ENCODE data around the gene MASTL.
"Not testable (repeated sequence)": the region's sequence is repeated elsewhere in the genome, so short reads cannot be mapped to it uniquely, and the experiment has no call there.

Gene MASTL

DNA sequence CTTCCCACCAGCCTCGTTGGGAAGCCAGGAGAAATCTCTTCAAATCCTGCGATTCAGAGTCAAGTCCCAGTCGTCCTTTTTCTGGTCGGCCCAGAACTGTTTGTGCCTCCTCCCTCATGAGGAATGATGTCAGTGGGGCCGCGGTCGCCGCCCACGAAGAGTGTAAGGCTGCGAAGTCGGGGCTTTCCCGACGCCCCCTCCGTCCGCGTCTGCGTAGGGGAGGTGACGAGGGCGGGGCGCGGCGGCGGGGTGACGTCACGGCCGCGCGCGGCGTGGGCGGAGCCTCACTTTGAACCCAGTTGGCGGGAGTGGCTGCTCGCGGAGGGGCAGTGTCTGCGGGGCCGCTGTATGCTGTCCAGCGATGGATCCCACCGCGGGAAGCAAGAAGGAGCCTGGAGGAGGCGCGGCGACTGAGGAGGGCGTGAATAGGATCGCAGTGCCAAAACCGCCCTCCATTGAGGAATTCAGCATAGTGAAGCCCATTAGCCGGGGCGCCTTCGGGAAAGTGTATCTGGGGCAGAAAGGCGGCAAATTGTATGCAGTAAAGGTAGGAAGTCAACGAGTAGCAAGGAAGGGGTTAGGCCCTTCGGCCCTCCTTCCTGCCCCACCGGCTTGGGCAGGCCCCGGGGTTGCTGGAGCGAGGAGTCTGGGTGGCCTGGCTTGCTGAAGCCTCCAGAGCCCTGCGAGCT lies at the start of gene MASTL:
TSS of gene MASTL (plus strand) at position 287 of the 689 bp plus-strand sequence. CDS start at position 362, 75 bp downstream.
- DNase-seq = peak; percentile 25 to 43

DNA sequence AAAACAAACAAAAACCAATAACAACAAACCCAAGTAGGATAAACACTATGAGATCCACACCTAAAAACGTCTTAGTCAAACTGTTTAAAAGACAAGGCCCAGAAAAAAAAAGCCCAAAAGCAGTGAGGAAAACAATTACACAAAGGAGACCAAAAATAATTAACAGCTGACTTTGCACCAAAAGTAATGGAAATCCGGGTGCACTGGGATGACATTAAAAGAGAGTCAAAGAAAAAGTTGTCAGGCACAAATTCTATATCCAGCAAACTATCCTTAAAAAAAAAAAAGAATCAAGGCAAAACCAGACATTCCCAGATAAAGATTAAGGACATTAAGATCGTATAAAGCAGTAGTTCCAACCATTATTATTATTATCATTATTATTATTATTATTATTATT lies 47.0 kb upstream of the MASTL start:
- no peak for DNase-seq

DNA sequence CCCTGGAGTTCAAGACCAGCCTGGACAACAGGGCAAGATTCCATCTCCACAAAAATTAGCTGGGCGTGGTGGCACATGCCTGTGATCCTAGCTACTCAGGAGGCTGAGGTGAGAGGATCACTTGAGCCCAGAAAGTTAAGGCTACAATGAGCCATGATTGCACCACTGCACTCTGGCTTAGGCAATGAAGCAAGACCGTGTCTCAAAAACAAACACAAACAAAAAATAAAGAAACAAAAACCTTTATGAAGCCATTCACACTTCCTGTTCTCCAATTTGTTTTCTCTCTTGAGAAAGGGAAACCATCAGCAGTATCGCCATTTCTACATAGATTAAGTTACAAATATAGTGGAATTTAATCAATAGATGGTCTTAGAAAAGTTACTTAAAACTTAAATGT lies 20.8 kb upstream of the MASTL start:
- DNase-seq = no peak

DNA sequence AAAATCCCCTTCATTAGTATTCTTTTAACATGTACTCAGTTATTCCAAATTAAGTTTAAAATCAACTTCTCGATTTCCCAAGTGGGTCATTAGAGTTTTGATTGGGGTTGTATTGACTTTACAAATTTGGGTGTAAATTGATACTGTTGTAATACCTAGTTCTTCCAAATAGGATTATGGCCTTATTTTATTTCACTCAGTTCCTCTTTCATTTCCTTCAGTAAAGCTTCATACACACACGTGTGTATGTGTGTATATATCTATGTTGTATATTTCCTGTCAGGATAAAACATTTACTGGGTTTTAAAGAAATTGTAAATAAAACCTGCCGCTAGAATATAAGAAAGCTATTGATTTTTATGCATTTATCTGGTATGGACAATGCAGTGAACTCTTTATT lies 16.9 kb upstream of the MASTL start:
- DNase-seq = no peak

DNA sequence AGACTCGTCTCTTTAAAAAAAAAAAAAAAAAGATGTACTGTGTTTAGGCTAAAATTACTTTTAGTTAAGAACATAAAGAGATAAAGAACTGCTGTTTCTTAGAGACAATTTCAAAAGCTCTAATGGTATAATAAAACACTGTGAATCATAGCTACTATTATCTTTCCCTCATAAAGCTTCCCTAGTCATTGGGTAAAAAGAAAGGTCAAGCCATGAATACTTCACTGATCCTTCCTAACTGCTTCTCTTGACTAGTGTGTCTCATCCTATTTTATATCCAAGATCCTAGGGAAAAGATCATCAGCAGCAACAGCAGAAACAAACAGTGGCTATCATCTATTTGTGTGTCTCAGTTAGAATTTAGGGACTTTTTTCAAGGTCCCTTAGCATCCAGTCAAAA lies 11.5 kb upstream of the MASTL start:
- no peak for DNase-seq

DNA sequence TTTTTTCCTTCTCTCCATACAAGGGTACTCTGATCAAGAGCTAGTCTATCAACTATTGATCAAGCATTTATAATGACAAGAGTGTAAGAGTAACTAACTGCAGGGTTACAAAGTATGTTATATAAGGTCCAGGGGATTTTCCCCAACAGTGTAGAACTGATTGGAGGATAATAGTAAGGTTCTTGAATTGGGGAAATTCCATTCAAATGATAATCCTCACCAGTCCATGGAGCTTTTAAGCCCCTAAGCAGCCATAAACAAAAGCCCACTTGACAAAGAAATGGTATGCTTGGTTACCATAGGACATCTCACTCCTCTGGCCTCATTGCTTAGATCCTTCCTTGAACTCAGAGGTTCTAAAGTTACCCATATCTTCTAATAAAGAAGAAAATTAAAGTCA lies 9.2 kb upstream of the MASTL start:
- no peak for DNase-seq

DNA sequence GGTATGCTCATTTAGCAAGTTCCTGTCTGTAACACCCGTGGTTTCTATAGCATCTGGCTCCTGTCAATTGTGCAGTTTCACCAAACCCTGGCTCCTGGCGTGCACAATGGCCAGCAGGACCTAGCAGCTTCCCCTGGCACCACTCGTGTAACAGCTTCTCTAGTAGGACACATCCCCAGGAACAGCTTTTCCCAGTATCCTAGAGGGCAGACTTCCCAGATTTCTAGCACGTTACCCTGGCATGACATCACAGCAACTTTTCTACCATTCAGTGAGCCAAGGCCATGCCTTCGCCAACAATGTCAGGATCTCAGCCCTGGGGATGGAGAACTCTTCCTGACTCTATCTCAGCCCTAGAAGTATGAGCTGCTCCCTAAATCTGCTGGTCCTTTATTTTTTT lies 7.5 kb upstream of the MASTL start:
- DNase-seq = no peak

DNA sequence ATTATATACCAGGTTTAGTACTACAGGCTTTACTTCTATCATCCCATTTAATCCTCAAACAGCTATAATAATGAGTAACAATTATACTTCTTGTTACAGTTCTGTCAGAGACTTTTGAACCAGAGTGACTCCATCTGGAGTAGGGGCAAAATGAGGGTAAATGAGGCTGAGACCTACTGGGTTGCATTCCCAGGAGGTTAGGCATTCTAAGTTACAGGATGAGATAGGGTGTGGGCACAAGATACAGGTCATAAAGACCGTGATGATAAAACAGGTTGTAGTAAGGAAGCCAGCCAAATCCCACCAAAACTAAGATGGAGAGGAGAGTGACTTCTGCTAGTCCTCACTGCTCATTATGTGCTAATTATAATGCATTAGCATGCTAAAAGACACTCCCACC lies 4.9 kb upstream of the MASTL start:
- no peak for DNase-seq

DNA sequence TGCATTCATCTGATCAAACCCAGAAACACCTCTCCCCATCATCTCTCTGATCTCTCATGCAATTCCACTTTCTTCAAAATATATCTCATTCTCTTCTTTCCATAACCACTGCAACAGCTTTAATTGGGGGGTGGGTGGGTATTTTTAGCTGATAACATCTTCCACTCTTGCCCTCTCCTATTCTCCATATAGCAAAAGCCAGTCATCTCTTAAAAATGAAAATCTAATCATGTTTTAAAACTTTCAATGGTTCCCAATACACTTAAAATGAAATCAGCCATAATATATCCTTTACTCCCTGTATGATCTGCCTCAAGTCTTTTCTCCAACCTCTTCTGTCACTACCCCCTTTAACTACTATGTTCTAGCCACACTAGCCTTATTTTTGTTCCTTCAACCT lies 2.5 kb upstream of the MASTL start:
- DNase-seq = no peak

DNA sequence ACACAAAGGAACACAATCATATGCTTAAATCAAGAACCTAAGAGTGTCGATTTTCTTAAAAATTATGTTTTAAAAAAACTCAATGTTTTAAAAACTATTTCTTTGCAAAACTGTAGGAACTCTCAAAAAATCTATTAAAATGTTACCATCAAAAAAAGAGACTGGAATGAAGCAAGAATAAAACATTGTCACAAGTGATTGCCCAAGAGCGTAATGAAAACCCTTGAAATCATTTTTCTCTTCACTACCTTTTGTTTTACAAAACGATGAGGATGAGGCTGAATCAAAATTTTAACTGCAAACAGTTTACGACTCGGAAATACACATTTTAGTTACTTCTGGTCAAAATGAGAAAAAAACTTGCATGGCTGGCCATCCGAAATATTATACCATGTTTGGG lies 1.8 kb upstream of the MASTL start:
- DNase-seq = no peak

DNA sequence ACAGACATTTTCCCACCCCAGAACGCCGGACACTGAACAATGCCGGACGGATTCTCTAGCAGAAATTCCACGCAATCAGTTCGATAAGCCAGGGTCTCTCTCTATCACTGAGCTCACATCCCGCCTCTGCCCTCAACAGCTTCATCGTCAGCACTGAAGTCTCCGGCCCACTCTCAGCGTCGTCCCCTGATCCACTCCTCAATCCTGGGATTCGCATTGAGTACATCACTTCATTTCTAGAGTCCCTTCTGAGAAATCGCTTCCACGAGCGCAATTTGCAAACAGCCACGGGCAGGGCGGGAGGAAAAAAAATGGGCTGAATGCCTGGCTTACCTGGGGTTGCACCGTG lies 1.3 kb upstream of the MASTL start:
- no peak for DNase-seq

DNA sequence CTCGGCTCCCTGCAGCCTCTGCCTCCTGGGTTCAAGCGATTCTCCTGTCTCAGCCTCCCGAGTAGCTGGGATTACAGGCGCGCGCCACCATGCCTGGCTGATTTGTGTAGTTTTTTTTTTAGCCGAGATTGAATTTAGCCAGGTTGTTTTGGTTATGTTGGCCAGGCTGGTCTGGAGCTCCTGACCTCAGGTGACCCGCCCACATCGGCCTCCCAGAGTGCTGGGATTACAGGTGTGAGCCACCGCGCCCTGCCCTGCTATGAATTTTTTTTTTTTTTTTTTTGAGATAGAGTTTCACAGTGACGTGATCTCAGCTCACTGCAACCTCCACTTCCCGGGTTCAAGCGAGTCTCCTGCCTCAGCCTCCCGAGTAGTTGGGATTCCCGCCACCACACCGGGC lies 1.4 kb downstream of the MASTL start:
- not testable (repeated sequence) for DNase-seq

DNA sequence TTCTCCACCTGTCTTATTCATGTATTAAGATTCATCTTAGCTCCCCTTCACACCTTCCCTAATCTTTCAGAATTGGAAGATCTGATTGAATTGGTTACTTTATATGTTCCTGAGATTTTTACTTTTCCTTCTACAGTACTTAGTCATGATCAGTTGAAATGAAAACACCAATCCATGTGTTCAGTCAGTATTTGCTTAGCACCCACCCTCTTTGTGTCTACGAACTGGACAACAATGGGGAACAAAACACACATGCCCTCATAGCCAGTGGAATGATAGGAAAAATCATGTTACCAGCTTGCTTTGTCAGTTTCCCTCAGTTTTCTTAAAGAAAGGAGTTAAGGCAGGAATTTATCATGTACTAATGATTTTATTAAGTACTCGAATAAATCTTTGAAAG lies 2.0 kb downstream of the MASTL start:
- no peak for DNase-seq

DNA sequence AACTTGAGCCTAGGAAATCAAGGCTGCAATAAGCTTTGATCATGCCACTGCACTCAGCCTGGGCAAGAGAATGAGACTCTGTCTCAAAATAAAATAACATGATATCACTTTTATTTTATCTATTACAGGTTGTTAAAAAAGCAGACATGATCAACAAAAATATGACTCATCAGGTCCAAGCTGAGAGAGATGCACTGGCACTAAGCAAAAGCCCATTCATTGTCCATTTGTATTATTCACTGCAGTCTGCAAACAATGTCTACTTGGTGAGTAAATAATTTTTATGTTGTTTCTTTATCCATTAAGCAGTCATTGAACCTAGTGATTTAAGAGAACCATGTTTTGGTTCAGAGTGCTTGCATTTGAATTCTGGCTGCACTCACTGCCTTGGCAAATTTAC lies 3.3 kb downstream of the MASTL start:
- no peak for DNase-seq

DNA sequence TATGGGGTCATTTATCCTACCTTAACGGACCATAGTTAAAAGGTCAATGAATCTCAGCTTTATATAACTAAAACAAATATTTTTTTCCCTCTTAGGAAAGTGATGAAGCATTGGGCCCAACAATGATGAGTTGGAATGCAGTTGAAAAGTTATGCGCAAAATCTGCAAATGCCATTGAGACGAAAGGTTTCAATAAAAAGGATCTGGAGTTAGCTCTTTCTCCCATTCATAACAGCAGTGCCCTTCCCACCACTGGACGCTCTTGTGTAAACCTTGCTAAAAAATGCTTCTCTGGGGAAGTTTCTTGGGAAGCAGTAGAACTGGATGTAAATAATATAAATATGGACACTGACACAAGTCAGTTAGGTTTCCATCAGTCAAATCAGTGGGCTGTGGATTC lies 14.7 kb downstream of the MASTL start:
- no peak for DNase-seq

DNA sequence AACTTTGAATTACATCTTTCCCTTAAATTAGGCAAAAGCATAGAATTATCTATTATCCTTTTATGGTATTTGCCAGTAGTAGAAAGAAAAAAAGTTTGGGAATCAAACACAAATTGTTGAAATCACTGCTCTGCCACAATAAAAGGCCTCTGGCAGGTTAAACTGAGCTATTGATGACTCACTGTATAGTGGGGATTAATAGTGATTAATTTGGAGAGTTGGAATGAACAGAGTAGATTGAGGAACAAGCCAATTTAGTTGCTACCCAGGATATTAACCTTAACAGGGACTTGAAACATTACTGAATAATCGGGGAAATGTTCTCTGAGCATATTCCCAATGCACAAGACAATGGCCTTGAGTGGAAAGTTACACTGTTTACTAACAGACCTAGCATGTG lies 33.1 kb downstream of the MASTL start:
- DNase-seq = no peak

DNA sequence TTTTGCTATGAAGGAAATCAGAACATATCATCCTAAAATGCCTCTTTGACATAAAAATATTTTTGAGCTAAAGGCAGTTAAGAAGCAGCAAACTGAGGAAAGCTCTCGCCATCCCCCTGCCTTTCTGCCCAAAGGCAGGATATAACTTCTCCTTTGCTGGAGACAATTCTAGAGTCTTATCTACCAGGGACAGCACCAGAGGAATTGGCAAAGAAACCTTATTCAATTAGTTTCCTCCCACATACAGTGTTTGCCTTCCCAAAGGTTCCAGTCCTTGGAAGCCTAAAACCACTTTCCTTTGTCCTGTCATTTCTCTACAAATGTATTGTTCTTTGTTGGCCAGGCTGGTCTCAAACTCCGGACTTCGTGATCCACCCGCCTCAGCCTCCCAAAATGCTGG lies 33.7 kb downstream of the MASTL start:
- no peak for DNase-seq

DNA sequence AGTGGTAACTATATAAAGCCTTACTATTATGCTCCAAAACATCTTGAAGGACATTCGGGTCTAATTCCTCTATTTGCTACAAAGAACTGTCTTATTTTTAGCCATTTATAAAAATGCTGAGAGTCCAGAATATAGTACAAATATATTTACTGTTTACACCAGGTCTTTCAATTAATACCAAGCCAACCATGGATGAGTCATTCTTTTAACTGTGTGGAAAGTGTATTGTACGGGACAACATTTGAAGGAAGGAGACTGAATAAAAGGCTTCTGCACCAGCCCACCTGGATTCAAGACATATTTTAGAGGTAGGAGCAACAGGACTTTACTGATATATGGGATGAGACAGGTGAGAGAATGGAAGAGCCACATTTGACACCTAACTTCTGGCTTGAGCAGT lies 35.4 kb downstream of the MASTL start:
- no peak for DNase-seq

DNA sequence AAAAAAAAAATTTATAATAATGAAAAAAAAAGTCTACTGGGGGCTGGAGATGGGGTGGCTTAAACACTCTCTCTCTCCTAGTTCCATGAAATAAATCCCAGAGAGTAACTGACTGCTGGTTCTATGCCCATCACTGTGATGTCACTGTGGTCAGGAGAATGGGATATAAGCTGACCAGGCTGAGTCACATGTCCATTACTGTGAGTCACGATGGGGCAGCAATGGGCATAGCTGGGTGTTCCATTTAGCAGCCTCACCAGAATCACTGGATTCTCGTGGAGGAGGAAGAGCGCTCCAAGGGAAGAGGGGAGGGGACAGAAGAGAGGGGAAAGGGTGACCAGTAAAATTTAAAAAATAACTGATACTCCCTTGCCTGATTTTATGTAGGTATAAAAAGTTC lies 37.1 kb downstream of the MASTL start:
- no peak for DNase-seq

DNA sequence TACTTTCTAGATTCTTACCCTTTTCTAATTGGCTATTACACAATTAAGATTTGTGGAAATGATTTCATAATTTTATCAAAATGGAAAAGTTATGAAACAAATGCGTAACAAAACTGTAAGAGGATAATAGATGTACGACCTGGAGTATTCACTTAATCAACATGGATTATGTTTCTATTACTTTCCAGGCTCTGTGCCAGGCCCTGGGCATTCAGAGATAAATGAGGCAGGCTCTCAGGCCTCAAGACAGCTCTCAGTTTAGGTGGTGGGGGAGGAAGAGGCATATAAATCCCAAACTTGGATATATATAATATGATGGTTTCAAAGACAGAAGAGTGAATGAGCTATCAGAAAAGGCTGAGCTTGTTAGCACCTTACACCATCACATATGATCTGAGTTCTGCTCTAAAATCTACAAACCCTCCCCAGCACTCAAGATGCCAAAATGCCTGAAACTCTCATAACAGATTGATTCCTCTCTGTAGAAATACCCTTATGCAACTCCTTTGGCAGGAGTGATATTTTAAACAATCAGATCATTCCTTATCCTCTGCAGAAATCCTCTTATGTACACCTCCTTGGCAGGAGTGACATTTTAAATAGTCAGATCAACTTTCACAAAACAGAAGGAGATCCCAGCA lies 42.9 kb downstream of the MASTL start:
- no peak for DNase-seq

DNA sequence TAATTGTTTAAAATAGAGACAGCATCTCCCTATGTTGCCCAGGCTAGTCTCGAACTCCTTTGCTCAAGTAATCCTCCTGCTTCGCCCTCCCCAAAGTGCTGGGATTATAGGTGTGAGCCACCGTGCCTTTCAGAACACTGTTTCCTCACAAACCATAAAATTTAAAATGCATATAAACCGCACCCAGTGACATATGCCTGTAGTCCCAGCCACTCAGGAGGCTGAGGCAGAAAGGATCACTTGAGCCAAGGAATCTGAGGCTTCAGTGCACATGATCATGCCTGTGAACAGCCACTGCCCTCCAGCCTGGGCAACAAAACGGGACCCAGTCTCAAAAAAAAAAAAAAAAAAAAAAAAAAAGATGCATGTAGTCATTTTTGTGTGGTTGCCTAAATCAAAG lies 48.7 kb downstream of the MASTL start:
- DNase-seq = no peak

DNA sequence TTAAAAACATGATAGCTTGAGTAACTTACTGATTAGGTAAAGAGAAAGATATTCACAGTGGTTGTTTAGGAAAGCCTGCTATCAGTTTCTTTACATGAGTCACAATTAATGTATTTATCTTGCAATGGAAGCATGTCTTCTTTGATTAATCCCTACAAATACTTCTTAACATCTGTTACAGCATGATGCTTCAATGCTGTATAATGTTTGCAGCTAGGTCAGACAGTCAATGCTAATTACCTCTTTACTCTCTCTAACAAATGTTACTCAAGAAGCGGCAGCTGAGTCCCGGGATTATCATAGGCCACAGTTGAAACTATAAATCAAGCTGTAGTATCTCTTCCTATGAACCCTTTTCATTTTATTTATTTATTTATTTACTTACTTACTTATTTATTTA lies 52.2 kb downstream of the MASTL start:
- no peak for DNase-seq

DNA sequence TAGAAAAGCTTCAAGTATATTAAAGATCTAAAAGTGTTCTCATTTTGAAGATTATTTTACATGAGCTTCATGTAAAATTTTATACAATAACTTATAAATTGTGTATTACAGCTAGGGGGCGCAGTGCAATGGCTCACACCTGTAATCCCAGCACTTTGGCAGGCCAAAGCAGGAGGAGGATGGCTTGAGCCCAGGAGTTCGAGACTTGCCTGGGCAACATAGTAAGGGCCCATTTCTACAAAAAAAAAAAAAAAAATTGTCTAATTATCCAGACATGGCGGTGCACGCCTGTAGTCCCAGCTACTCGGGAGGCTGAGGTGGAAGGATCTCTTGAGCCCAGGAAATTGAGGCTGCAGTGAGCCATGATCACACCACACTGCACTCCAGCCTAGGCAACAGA lies 68.8 kb downstream of the MASTL start:
- DNase-seq = no peak

DNA sequence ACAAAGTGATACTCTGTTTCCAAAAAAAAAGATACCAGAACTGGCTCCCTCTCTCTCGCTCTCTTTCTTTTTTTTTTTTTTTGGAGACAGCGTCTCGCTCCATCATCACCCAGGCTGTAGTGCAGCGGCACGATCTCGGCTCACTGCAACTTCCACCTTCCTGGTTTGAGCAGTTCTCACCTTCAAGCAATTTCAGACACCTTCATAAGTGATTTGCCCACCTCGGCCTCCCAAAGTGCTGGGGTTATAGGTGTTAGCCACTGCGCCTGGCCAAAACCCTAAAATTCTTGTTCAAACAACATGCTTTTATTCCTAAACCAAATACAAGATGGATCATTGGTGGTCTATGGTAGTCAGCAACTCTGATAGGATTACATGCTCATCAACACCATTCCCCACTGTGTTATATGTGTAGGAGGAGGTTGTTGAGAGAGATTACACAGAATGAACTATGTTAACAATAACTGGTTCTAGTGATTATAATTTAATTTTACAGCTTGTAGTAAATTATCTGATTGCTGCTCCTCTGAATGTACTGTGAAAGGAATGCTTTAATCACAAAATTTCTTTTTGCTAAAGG lies 69.9 kb downstream of the MASTL start:
- DNase-seq = no peak
